ENCODE data around the gene KAT14.

DNA sequence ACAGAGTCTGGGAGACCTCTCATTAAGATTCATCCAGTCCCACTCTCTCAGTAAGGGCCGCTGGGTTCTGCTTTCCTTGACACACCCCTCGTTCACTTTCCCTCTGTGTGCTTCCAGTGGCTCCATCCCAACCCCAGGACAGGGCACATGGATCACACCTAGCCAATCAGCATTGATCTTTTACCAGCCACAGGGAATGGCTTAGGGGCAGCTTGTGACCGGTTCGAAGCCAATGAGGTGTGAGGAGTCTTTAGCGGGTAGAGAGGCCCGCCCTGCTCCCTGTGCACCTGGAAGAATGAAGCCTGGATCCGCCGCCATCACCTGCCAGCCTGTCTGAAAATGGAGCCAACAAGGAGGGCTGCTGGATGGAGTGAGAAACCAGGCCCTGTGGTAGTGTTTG lies 44.8 kb upstream of the KAT14 start:
- TF ChIP-seq EP300 (IDR thresholded peaks at IDR 0.05): no peak
- no peak for TF ChIP-seq CTCF (IDR thresholded peaks at IDR 0.05)
- no peak for TF ChIP-seq POLR2AphosphoS5 (IDR thresholded peaks at IDR 0.05)
